GM10248 (cell line): Measurements from ENCODE around the gene YIPF2.

ENCODE experiments used
- CTCF ChIA-PET: fragments of 300-600 bp; sonication (Branson Sonifier 250); formaldehyde crosslinking; extraction: SDS; loops from one replicate; lab custom pipeline; 2021; ENCODE audit warnings: antibody characterized with exemption; lab: Yijun Ruan, JAX
- POLR2A ChIA-PET: fragments of 350-650 bp; sonication (Branson Sonifier 250); formaldehyde crosslinking; extraction: SDS; loops from one replicate; lab custom pipeline; 2020; ENCODE audit warnings: antibody characterized with exemption; lab: Yijun Ruan, JAX
- DNase-seq: peaks from one replicate; pipeline ENCODE4 v3.0.0; 2012; ENCODE audit errors: extremely low spot score
- CTCF ChIP-seq: IDR thresholded peaks from 2 replicates; pipeline ENCODE4 v1.5.1; 2012; ENCODE audit warnings: mild to moderate bottlenecking, low read depth; ENCODE audit errors: extremely low read depth, missing control alignments, control extremely low read depth

The YIPF2 gene

DNA sequence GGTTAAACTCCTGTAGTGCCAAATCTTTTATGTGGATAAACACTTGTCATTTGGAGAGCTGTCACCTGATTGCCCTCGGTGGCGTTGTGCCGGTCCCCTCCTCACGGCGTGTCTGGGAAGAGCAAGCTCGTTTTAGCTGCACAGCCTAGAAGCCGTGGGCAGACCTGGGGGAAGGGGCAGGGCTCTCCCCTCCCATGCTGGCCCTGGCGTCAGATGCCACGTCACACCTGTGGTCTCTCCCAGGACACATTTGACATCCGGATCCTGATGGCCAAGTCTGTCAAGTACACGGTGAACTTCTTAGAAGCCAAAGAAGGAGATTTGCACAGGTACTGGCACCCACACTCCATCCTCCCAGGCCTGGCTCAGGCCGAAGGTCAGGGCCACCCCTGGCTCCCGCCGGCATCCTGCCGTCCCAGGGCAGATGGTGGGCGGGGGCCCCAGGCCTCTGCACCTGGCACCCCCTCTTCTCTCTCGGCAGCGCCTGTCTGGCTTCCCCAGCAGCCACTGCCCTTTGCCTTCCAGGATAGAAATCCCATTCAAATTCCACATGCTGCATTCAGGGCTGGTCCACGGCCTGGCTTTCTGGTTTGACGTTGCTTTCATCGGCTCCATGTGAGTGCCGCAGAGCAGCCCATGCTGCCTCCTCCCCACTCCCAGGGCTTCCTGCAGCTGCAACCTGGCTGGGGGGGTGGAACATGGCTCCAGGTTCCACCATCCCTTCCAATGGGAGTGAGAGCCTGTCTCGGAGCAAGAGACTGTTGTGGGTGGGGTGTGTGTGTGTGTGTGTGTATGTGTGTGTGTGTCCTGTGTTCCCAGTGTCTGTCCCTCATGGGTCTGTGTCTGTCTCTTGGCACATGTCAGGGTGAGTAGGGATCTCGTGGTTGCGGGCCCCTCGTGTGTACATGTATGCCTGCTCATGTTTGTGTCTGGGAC, 8.8 kb downstream of the YIPF2 start:
- CTCF ChIA-PET: interaction anchor here (0.8 to 1.4 kb wide), 4 partner anchors 22 to 47 kb away, joined by 3 to 4 read pairs (median 3); no protein-coding TSS in a partner anchor
- TF ChIP-seq CTCF: no peak
- no peak for DNase-seq
- POLR2A ChIA-PET: interaction anchor here (1.2 to 1.4 kb wide), 2 partner anchors 31 to 42 kb away, joined by 3 read pairs; no protein-coding TSS in a partner anchor

- DNase-seq: no peak
- CTCF ChIA-PET: interaction anchor here (1.4 to 1.5 kb wide), 3 partner anchors 18 to 31 kb away, joined by 4 to 7 read pairs (median 6); no protein-coding TSS in a partner anchor
- POLR2A ChIA-PET: interaction anchor here (1.2 to 1.4 kb wide), 3 partner anchors 9 to 41 kb away, joined by 3 read pairs; no protein-coding TSS in a partner anchor
- no peak for TF ChIP-seq CTCF
These were observed 10.1 kb downstream of the YIPF2 start for GRCh38 chr19:10918359-10918758.

- POLR2A ChIA-PET: interaction anchor here (0.6 kb wide), 1 partner anchor 25 kb away, joined by 3 read pairs; no protein-coding TSS in a partner anchor
- CTCF ChIA-PET: interaction anchor here (1.1 to 1.3 kb wide), 2 partner anchors 25 to 52 kb away, joined by 3 read pairs; no protein-coding TSS in a partner anchor
- no peak for DNase-seq
- TF ChIP-seq CTCF: no peak
These were observed 11.8 kb downstream of the YIPF2 start for GRCh38 chr19:10916602-10917001.

- DNase-seq: no peak
- ChIA-PET POLR2A (interaction anchor here (0.6 kb wide), 1 partner anchor 498 kb away, joined by 3 read pairs; no protein-coding TSS in a partner anchor), CTCF (interaction anchor here (0.9 to 1.2 kb wide), 2 partner anchors 25 to 43 kb away, joined by 3 read pairs; no protein-coding TSS in a partner anchor)
- no peak for TF ChIP-seq CTCF
These were observed 13.0 kb downstream of the YIPF2 start for GRCh38 chr19:10915130-10916091.

DNA sequence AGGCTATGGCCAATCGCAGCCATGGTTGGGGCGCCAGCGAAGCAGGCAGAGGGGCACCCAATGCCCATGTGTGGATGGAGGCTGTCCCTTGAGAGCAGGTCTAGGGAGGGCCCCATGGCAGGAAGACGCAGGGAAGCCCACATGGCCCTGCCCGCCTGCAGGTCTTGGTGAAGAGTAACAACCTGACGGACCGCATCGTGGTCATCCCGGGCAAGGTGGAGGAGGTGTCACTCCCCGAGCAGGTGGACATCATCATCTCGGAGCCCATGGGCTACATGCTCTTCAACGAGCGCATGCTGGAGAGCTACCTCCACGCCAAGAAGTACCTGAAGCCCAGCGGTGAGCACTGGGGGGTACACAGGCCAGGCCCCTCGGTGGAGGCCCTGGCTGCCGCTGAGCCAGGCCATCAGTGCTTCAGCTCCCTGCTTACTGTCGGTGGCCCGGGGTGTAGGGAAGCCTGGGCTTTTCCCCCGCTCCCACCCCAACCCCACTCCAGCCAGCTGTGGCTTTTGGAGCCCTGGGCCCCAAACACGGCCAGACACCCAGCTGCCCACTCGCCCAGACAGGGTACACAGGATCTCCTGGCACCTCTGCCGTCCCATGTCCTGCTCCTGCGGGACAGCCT, 14.6 kb downstream of the YIPF2 start:
- ChIA-PET CTCF (interaction anchor here (1.2 to 2.3 kb wide), 4 partner anchors 17 to 31 kb away, joined by 3 to 6 read pairs (median 3); no protein-coding TSS in a partner anchor), POLR2A (no interaction called here)

More for the DNA sequence above, 14.6 kb downstream of the YIPF2 start:
- TF ChIP-seq CTCF: no peak
- no peak for DNase-seq
